GM10847 (cell line): ENCODE measurements around the gene RPS19BP1.

Experiments
- POLR2A ChIP-seq: IDR thresholded peaks from 2 replicates; pipeline ENCODE4 v1.6.1; 2011; ENCODE audit not compliant: insufficient read length; ENCODE audit errors: extremely low read depth

The RPS19BP1 gene, protein sequence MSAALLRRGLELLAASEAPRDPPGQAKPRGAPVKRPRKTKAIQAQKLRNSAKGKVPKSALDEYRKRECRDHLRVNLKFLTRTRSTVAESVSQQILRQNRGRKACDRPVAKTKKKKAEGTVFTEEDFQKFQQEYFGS

DNA sequence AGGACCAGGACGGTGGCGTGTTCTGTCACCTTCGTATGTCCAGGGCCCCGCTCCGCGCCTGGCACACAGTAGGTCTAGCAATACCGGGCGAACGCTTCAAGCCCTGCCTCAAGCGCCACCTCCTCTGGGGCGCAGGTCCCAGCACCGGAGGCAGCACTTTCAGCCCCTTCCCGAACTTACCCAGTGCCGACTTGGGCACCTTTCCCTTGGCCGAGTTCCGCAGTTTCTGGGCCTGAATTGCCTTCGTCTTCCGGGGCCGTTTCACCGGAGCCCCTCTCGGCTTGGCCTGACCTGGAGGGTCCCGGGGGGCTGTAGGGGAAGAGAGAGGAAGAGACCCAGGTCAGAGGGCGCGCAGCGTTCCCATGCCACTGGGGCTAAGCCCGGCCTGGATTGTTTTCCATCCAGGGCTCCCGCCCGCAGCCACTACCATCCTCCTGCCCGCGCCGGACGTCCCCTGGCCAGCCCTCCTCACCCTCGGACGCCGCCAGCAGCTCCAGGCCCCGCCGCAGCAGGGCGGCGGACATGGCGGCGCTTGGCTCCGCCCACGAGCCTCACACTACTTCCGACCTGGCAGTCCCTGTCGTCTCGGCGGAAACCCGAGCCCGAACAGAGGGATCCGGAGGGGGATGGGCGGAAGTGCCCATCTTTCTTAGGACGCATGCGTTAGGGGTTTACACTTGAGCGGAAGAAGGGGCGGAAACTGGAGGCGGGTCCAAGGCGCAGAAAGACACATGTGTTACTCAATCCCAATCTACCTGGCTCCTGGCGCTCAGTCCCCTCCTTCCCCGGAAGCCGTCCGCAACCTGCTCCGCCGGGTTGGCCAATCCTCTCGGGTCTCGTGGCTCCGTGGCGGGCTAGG lies at the start of gene RPS19BP1:
Gene RPS19BP1, minus strand, starts transcription at position 534 of the 859 bp plus-strand sequence. Its CDS starts 10 bp downstream, at position 524.
- peak; percentile 94 for TF ChIP-seq POLR2A

DNA sequence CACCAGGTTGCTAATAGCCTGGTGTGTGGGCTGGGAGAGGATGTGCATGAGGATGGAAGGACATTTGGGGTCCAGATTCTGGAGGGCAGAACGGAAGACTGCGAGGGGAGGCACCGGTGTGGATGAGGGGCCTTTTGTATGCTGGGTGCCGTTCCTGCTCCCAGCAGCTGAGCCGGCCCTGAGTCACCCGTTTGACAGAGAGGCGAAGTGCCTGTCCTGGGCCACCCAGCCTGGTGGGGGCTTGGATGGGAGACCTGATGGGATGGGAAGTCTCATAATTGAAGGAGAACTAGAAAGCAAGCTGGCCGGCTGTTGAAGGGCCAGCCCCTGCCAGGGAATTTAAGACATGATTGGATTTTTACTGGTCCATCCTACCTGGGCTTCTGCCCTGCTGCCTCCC lies 48.8 kb upstream of the RPS19BP1 start:
- no peak for TF ChIP-seq POLR2A

DNA sequence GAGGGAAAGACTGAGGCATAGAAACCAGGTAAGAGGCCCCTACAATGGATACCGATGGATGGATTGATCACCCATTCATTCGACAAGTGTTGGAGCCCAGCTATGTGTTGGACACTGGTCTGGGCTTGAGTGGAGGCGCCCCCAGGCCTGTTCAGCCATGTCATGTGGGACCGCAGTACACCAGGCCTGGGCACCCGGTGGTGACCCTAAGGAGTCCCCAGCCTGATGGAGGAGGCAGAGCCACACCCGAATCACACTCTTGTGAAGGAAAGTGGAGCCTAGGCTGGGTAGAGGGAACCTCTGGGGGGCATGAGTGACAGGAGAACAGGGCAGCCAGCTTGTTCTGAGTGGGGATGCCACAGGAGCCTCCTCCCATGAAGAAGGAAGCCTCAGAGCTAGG lies 48.2 kb upstream of the RPS19BP1 start:
- no peak for TF ChIP-seq POLR2A

DNA sequence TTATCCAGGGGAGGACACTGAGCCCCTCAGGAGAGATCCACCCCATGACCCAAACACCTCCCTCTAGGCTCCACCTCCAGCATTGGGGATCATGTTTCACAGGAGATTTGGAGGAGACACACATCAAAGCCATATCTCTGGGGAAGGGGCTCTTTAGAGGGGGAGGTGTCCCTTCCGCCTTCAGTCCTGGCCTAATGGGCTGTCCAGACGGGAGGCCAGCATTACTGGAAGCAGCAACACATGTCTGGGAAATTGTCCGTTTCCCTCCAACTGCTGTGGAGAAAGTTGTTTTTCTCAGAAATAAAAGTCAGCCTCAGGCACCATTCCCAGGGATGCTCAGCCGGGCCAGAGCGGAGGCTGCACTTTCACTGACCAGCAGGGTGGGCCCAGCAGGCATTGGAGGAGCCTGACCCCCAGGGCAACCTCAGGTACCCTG lies 47.5 kb upstream of the RPS19BP1 start:
- no peak for TF ChIP-seq POLR2A

DNA sequence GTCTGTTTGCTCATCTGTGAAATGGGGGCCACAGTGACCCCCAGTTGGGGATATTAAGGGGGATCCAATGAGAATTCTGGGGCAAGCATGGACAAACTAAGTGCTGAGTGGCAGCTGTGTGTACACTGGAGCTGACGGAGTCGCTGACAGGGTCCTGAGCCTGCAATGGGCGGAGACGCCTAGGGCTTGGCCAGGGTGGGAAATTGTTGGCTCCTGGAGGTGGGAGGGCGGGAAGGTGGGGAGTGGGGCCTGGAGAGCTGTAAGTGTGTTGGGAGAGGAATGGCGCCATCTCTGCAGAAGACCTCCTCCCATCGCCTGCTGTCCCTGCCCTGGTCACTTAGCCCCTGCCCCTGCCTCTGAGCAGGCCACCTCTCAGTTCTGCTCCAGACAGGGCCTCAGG lies 45.4 kb upstream of the RPS19BP1 start:
- no peak for TF ChIP-seq POLR2A

DNA sequence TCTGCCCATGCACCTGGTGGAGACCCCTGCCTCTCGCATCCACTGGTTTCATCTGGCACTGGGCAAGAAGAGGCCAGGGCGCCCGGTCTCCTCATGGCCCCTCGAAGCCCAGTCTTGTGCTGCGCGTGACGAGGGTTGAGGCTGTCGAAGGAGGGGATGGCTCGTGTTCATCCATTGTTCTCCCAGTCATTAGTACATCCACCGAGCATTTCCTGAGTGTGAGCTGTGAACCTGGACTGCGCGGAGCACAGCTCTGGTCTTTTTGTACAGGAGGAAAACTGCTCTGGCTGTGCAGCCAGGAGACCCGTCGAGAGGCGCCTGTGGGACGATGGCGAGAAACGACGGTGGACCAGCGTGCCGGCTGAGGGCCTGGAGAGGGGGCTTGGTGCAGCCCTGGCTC lies 44.8 kb upstream of the RPS19BP1 start:
- TF ChIP-seq POLR2A = no peak

DNA sequence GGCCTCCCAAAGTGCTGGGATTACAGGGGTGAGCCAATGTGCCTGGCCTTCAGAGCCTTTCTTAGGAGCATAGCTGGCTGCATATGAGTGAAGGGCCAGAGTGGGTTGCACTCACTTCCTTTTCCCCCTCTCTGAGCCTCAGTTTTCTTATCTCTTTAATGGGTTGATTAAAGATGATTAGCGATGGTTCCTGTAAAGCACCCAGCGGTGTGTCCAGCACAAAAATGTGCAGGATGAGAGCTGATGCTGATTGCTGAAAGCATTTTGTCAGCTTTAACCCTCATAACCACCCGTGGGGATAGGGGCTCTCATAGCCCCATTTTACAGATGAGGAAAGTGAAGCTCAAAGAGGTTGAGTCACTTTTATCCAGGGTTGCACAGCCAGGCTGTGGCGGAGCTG lies 43.5 kb upstream of the RPS19BP1 start:
- TF ChIP-seq POLR2A = no peak

DNA sequence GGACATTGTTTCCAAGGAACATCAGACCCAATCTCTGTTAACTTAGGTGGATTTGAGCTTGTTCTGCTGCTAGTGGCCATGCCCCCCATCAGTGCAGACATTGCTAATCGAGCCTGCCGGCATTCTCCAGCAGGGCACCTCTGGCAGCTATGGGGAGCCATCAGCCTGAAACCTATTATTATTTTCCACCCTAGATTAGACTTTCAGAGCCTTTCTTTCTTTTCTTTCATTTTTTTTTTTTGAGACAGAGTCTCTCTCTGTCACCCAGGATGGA lies 42.9 kb upstream of the RPS19BP1 start:
- TF ChIP-seq POLR2A = no peak

DNA sequence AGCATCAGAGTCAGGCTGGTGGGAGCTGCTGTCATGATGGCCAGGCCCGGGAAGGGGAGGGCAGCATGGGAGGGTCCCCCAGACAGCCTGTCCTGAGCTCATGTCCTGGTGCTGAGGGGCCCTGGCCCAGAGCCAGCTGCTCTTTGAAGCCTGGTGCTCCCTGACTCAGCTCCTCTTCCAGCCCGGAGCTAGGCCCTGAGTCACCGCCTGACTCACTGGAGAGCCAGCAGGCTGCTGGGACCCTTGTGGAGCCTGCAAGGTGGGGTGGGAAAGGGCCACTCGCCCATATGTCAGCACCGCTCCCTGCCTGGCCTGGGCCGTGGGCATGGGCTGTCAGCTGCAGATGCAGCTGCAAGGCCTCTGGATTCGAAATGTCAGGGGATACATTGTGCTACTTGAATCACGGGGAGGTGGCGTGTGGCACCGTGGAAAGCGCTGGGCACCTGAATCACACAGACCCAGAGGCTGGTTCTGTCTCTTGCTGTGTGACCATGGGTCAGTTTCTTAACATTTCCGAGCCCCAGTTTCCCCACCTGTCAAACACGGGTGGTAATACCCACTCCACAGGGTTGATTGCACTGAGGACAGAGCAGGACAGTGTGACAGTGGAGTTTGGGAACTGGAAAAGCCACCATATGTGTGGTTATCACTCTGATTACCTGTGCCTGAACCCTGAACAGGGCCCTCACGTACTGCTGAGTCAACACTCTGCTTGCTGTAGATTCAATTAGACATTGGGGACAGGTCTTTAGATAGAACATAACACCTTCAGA lies 42.4 kb upstream of the RPS19BP1 start:
- TF ChIP-seq POLR2A = no peak

DNA sequence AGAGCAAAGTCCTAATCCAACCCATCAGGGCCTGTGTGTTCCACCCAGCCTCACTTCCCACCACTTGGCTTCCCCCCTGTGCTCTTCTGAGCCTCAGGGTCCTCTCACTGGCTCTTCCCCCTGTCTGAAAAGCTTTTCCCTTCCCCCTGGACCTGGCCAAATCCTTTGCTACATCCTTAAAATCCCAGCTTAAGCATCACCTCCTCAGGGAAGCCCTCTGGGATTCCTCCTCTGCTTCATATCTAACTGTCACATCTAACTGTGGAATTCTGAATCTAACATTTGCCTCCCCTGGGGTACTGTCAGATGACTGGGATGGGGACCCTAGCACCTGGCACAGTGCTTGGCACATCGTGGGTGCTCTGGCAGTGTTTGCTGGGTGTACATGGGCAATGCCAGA lies 39.0 kb upstream of the RPS19BP1 start:
- TF ChIP-seq POLR2A = no peak

DNA sequence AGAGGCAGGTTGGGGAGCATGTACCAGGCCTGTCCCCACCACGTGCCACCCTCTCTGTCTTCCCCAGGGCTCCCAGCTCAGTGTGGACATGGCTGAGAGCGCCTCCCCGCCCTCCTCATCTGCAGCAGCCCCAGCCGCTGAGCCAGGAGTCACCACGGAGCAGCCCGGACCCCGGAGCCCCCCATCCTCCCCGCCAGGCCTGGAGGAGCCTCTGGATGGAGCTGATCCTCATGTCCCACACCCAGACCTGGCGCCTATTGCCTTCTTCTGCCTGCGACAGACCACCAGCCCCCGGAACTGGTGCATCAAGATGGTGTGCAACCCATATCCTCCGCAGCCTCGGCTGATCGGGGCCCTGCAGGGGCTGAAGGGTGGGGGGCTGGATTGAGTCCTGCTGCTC lies 38.1 kb upstream of the RPS19BP1 start, which contains the start of gene CACNA1I:
Gene CACNA1I, plus strand, starts transcription at position 89 of the 400 bp plus-strand sequence. Its CDS starts 0 bp downstream, at position 89.
- TF ChIP-seq POLR2A = no peak

DNA sequence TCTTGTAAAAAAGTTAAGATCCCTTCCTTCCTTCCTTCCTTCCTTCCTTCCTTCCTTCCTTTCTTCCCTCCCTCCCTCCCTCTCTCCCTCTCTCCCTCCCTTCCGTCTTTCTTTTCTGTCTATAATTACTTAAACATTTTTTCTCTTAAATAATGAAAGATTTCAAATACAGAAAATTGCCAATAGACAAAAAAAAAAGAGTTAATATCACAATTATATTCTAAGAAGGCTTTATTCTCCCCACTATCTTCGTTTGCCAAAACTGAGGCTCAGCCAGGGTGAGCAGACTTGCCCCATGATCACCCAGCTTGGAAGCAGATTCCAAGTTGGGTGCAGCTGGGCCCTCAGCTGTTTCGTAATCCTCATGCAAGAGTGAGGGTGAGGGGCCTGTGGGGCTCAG lies 37.7 kb upstream of the RPS19BP1 start:
- no peak for TF ChIP-seq POLR2A

DNA sequence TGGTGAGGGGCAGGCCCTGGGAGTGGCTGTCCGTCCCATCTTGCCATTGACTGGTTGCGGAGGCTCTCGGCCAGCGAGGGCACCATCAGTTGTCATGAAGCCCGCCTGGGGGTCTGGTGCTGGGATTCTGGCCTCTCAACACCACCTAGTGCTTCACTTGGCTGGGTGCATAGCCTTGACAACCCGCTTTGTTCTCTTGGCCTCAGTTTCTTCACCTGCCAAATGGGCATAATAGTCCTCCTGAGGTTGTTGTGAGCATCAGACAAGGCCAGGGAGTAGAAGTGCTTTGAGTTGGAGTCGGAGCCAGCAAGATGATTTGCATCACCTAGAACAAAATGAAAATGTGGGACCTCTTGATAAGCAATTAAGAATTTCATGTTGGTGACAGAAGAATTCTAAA lies 36.5 kb upstream of the RPS19BP1 start:
- no peak for TF ChIP-seq POLR2A

DNA sequence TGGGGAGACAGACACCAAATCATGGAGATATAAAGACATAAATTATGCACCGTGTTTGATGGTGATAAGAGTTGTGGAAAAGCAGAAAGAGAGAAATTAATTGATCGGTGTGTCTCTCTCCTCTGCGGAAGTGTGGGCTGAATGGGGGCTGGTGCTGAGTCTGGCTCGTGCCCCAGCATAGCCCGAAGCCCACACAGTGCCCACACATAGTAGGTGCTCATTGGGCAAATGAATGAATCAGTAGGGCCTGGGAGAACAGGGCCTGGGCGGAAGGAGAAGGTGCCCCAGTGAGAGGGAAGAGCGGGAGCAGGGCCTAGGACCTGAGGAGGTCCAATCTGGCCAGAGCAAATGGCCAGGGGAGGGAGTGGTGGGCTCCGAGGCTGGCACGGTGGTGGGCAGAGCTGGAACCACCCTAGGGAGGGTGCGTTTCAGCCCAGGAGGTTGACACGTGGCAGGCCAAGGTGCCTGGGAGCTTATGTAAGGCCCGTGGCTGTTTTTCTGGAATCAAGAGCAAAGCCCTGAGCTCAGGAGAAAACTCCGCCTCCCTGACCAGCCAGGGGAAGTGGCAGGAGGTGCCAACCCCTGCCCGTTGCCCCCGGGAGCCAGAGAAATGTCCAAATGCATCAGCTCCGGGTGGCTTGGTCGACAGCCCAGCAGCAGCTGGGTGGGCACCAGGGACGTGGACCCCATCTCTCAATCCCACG lies 35.9 kb upstream of the RPS19BP1 start:
- no peak for TF ChIP-seq POLR2A

DNA sequence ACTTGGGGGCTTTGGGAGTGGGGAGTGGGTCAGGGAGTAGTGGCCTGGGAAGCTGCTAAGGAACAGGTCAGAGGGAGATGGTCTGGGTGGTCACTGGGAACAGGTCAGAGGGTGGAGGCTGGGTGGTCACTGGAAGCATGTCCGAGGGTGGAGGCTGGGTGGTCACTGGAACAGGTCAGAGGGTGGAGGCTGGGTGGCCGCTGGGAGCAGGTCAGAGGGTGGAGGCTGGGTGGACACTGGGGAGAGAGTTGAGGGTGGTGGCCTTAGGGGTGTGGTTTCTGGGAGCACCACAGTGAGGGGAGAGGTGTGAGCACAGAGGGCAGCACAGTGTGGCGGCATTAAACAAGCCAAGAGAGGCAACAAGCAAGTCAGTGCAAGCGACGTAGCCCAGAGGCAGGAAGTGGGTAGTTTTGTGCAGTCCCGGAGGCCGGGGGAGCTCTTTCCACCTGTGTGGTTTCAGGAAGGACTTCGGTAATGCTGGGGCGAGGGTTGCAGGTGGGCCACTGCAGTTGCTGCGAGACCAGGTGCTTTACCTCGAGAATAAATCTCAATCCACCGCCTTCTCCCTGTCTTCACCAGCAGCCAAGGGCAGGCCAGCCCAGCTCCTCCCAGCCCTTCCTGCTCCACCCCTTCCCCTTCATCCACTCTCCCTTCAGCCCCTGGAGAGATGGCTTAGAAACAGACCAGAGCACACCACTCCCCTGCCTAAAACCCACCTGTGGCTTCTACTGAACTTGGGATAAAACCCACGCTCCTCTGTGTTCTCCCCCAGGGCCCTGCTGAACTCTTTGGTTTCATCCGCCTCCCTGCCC lies 34.8 kb upstream of the RPS19BP1 start:
- TF ChIP-seq POLR2A = no peak

DNA sequence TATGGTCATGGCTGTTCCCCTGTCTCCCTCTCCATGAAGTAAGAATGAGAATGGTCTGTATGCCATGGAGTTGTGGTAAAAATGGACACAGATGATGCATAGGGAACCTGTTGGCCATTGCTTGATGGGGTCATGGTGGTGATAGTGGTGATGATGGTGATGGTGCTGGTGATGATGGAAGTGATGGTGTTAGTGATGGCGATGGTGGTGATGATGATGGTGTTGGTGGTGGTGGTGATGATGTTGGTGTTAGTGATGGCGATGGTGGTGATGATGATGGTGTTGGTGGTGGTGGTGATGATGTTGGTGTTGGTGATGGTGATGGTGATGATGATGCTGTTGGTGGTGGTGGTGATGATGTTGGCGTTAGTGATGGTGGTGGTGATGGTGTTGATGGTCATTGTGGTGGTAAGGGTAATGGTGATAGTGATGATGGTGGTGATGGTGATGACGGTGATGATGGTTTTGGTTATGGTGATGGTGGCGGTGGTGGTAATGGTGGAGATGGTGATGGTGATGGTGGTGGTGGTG lies 32.9 kb upstream of the RPS19BP1 start:
- TF ChIP-seq POLR2A = no peak
